IMR-90 (cell line): ENCODE results near the gene LPA. TPM values are rescaled to one million over a fixed set of nuclear protein-coding genes. Genes with fewer than 3 reads are reported as not detected.

Source experiments
- ATAC-seq: fragments of 200-7000 bp; cut with Tn5 transposase; 2 replicates; pipeline ENCODE4 v1.9.1; 2020; ENCODE audit warnings: low read depth, mild to moderate bottlenecking, moderate library complexity
- BruUV-seq: library from RNA; stranded (reverse); fragments of 400-500 nt; replicated peaks from 2 replicates; lab custom pipeline; 2021; lab: Mats Ljungman, UMichigan
- CTCF ChIA-PET: fragments of 300-600 bp; formaldehyde crosslinking; extraction: SDS; loops from one replicate; lab custom pipeline; 2021; ENCODE audit warnings: antibody characterized with exemption; lab: Yijun Ruan, JAX
- POLR2A ChIA-PET: fragments of 300-600 bp; sonication (Branson Sonifier 250); formaldehyde crosslinking; loops from one replicate; lab custom pipeline; 2022; ENCODE audit warnings: antibody characterized with exemption; ENCODE audit not compliant: unreplicated experiment; lab: Charles Lee
- DNase-seq: peaks from one replicate; pipeline ENCODE4 v3.0.0; 2013
- H2AFZ ChIP-seq: replicated peaks from 2 replicates; pipeline ENCODE3; 2013; ENCODE audit warnings: low read length, mild to moderate bottlenecking; ENCODE audit not compliant: poor library complexity
- H2AK5ac ChIP-seq: 2 replicates; pipeline ENCODE4 v1.6.1; 2013; ENCODE audit warnings: low read depth, low read length, inconsistent platforms
- H2AK9ac ChIP-seq: replicated peaks from 2 replicates; pipeline ENCODE3; 2013; ENCODE audit warnings: mild to moderate bottlenecking, low read depth, low read length, moderate library complexity; ENCODE audit not compliant: poor library complexity
- H2BK120ac ChIP-seq: 2 replicates; pipeline ENCODE4 v1.6.1; 2013; ENCODE audit warnings: low read depth, low read length, inconsistent platforms
- H2BK15ac ChIP-seq: 3 replicates; pipeline ENCODE4 v1.6.1; 2013; ENCODE audit warnings: low read depth, low read length, inconsistent platforms
- H2BK20ac ChIP-seq: 2 replicates; pipeline ENCODE4 v1.6.1; 2013; ENCODE audit warnings: low read depth, mild to moderate bottlenecking, inconsistent platforms, low read length, moderate library complexity
- H2BK5ac ChIP-seq: 2 replicates; pipeline ENCODE4 v1.6.1; 2013; ENCODE audit warnings: mild to moderate bottlenecking, low read depth, low read length, inconsistent platforms; ENCODE audit not compliant: poor library complexity, severe bottlenecking
- H3K14ac ChIP-seq: replicated peaks from 2 replicates; pipeline ENCODE4 v1.6.1; 2013; ENCODE audit warnings: low read depth, low read length, inconsistent platforms
- H3K18ac ChIP-seq: 2 replicates; pipeline ENCODE4 v1.6.1; 2013; ENCODE audit warnings: low read depth, low read length, control low read depth
- H3K23ac ChIP-seq: 2 replicates; pipeline ENCODE4 v1.6.1; 2013; ENCODE audit warnings: low read depth, low read length, inconsistent platforms
- H3K27ac ChIP-seq: 2 replicates; pipeline ENCODE4 v1.5.1; 2013; ENCODE audit warnings: mild to moderate bottlenecking, control low read depth, low read length; ENCODE audit not compliant: insufficient read depth
- H3K27me3 ChIP-seq: 2 replicates; pipeline ENCODE4 v1.6.1; 2013; ENCODE audit warnings: low read length; ENCODE audit not compliant: control insufficient read depth, insufficient read depth
- H3K36me3 ChIP-seq: 2 replicates; pipeline ENCODE4 v1.6.1; 2013; ENCODE audit warnings: low read length, mixed read lengths; ENCODE audit not compliant: control insufficient read depth, insufficient read depth
- H3K4ac ChIP-seq: 2 replicates; pipeline ENCODE4 v1.6.1; 2013; ENCODE audit warnings: low read depth, low read length, inconsistent platforms
- H3K4me1 ChIP-seq: 2 replicates; pipeline ENCODE4 v1.6.1; 2013; ENCODE audit warnings: low read length, mixed read lengths; ENCODE audit not compliant: control insufficient read depth, insufficient read depth
- H3K4me2 ChIP-seq: 2 replicates; pipeline ENCODE4 v1.6.1; 2013; ENCODE audit warnings: low read depth, mild to moderate bottlenecking, control low read depth, low read length, moderate library complexity
- H3K4me3 ChIP-seq: 2 replicates; pipeline ENCODE4 v1.5.1; 2013; ENCODE audit warnings: low read depth, mild to moderate bottlenecking, control low read depth, low read length, moderate library complexity; ENCODE audit not compliant: insufficient read depth
- H3K56ac ChIP-seq: 2 replicates; pipeline ENCODE4 v1.6.1; 2013; ENCODE audit warnings: low read length, inconsistent platforms; ENCODE audit not compliant: insufficient read depth; ENCODE audit errors: extremely low read depth
- H3K79me1 ChIP-seq, 2 experiments: 2 replicates each; pipeline ENCODE4 v1.6.1; 2013; ENCODE audit warnings: low read length in 2 of 2, inconsistent platforms in 1 of 2, low read depth in 1 of 2
- H3K9ac ChIP-seq: 2 replicates; pipeline ENCODE4 v1.6.1; 2013; ENCODE audit warnings: low read depth, low read length, control low read depth
- H3K9me1 ChIP-seq: 2 replicates; pipeline ENCODE4 v1.6.1; 2013; ENCODE audit warnings: low read length, inconsistent platforms; ENCODE audit not compliant: insufficient read depth
- H3K9me3 ChIP-seq: 2 replicates; pipeline ENCODE4 v1.6.1; 2013; ENCODE audit warnings: low read length; ENCODE audit not compliant: control insufficient read depth, insufficient read depth
- H4K20me1 ChIP-seq: 2 replicates; pipeline ENCODE4 v1.6.1; 2013; ENCODE audit warnings: low read length, inconsistent platforms; ENCODE audit not compliant: insufficient read depth
- H4K5ac ChIP-seq: 2 replicates; pipeline ENCODE4 v1.6.1; 2013; ENCODE audit warnings: mild to moderate bottlenecking, low read depth, low read length, control low read depth
- H4K8ac ChIP-seq, 2 experiments: 2 replicates each; pipeline ENCODE4 v1.6.1; 2013; ENCODE audit warnings: low read depth in 2 of 2, low read length in 2 of 2, control low read depth in 1 of 2, inconsistent platforms in 1 of 2
- H4K91ac ChIP-seq: 2 replicates; pipeline ENCODE4 v1.6.1; 2013; ENCODE audit warnings: low read depth, low read length, inconsistent platforms; ENCODE audit not compliant: insufficient read depth
- BHLHE40 ChIP-seq: fragments of 150-350 bp; IDR thresholded peaks from 2 replicates; pipeline ENCODE4 v1.6.1; 2016; ENCODE audit warnings: mild to moderate bottlenecking, low read depth, low read length
- CEBPB ChIP-seq: IDR thresholded peaks from 2 replicates; pipeline ENCODE4 v1.6.1; 2012; ENCODE audit warnings: low read depth, low read length, improper control_type of control experiment
- CHD1 ChIP-seq: IDR thresholded peaks from 2 replicates; pipeline ENCODE4 v1.6.1; 2012; ENCODE audit warnings: low read depth, low read length, improper control_type of control experiment
- CTCF ChIP-seq: conservative IDR thresholded peaks from 2 replicates; pipeline ENCODE4 v1.5.1; 2012; ENCODE audit warnings: mild to moderate bottlenecking, low read depth, low read length, improper control_type of control experiment
- ELK1 ChIP-seq: fragments of 150-350 bp; IDR thresholded peaks from 2 replicates; pipeline ENCODE4 v1.6.1; 2016; ENCODE audit warnings: low read depth, mild to moderate bottlenecking, low read length, moderate library complexity, borderline replicate concordance
- FOS ChIP-seq: fragments of 150-350 bp; IDR thresholded peaks from 2 replicates; pipeline ENCODE4 v1.6.1; 2016; ENCODE audit warnings: low read depth, low read length
- MAFK ChIP-seq: IDR thresholded peaks from 2 replicates; pipeline ENCODE4 v1.6.1; 2012; ENCODE audit warnings: low read depth, low read length, improper control_type of control experiment
- MAZ ChIP-seq: IDR thresholded peaks from 2 replicates; pipeline ENCODE4 v1.6.1; 2012; ENCODE audit warnings: low read depth, mild to moderate bottlenecking, low read length, improper control_type of control experiment, moderate library complexity, borderline replicate concordance
- MXI1 ChIP-seq: IDR thresholded peaks from 2 replicates; pipeline ENCODE4 v1.6.1; 2012; ENCODE audit warnings: low read depth, mild to moderate bottlenecking, low read length, moderate library complexity, borderline replicate concordance
- NFE2L2 ChIP-seq: fragments of 150-350 bp; IDR thresholded peaks from 2 replicates; pipeline ENCODE4 v1.6.1; 2016; ENCODE audit warnings: low read depth, mild to moderate bottlenecking, low read length
- POLR2A ChIP-seq: IDR thresholded peaks from 2 replicates; pipeline ENCODE4 v1.6.1; 2012; ENCODE audit warnings: mild to moderate bottlenecking, low read depth, low read length
- RAD21 ChIP-seq: IDR thresholded peaks from 2 replicates; pipeline ENCODE4 v1.6.1; 2012; ENCODE audit warnings: low read length, improper control_type of control experiment
- RCOR1 ChIP-seq: IDR thresholded peaks from 2 replicates; pipeline ENCODE4 v1.6.1; 2012; ENCODE audit warnings: mild to moderate bottlenecking, low read length, improper control_type of control experiment; ENCODE audit not compliant: insufficient replicate concordance
- RFX5 ChIP-seq: IDR thresholded peaks from 2 replicates; pipeline ENCODE4 v1.8.0; 2012; ENCODE audit warnings: low read depth, mild to moderate bottlenecking, low read length, moderate library complexity
- SMC3 ChIP-seq: fragments of 150-350 bp; IDR thresholded peaks from 2 replicates; pipeline ENCODE4 v1.6.1; 2016; ENCODE audit warnings: low read depth, mild to moderate bottlenecking, antibody characterized with exemption, low read length, moderate library complexity
- WGBS, 2 experiments: methylation state at CpG; one replicate each; pipeline versions ENCODE4 v1.1.5 to v1.1.7; 2013; ENCODE audit warnings: missing lambda C conversion rate in 2 of 2; ENCODE audit not compliant: insufficient read length in 1 of 2; ENCODE audit errors: extremely low coverage in 2 of 2; 5-methylcytosine and 5-hydroxymethylcytosine counted together
- dilution Hi-C: fragments of 300-500 bp; cut with HindIII; formaldehyde crosslinking; loops from one replicate; pipeline ENCODE4 v1.14.3; 2018; ENCODE audit warnings: low sequenced_read_pairs; ENCODE audit not compliant: unreplicated experiment
- in situ Hi-C: fragments of 300-500 bp; cut with MboI; formaldehyde crosslinking; loops from 3 replicates; pipeline ENCODE4 v1.14.3; 2019; ENCODE audit warnings: low sequenced_read_pairs, inconsistent platforms, mixed read lengths
- intact Hi-C: fragments of 100-400 bp; cut with micrococcal nuclease; formaldehyde crosslinking; loops from 2 replicates; pipeline ENCODE4 v1.10.0; 2022
- polyA plus RNA-seq, 3 experiments: library from polyadenylated mRNA; depleted of rRNA; stranded (reverse); fragments of >200 nt; gene quantifications; 2 replicates each; pipeline ENCODE4 v1.2.3, GENCODE V29; 2012; ENCODE audit warnings: low replicate concordance in 1 of 3
- total RNA-seq: library from RNA; depleted of rRNA; stranded (reverse); fragments of >200 nt; gene quantifications from 2 replicates; pipeline ENCODE4 v1.2.3, GENCODE V29; 2012
- TF ChIP-seq, protein P1 (sequence below): fragments of 150-350 bp; IDR thresholded peaks from 2 replicates; pipeline ENCODE4 v1.6.1; 2017; ENCODE audit warnings: mild to moderate bottlenecking, antibody characterized with exemption, low read length, low read depth

LPA gene
- total and polyA plus RNA-seq, 2 of the 4 experiments (the other 2 are of a cell fraction), result not detected

- no peak overlapping the region for H3K14ac ChIP-seq
- WGBS, 2 experiments, result 73% methylated on average over 1 of the region's 1 CpG; no CpG with 5 or more reads in 1 of the 2 experiments
- no peak overlapping the region for H2BK120ac ChIP-seq
- dilution Hi-C loops, result no loop called here
- no peak overlapping the region for H3K27ac ChIP-seq
- TF ChIP-seq MAFK (no peak), CEBPB (no peak), RAD21 (no peak), BHLHE40 (no peak), CHD1 (no peak), SMC3 (no peak), RFX5 (no peak), CTCF (no peak), ELK1 (no peak), MXI1 (no peak), NFE2L2 (no peak), FOS (no peak), RCOR1 (no peak), MAZ (no peak), POLR2A (no peak)
- TF ChIP-seq, protein P1, sequence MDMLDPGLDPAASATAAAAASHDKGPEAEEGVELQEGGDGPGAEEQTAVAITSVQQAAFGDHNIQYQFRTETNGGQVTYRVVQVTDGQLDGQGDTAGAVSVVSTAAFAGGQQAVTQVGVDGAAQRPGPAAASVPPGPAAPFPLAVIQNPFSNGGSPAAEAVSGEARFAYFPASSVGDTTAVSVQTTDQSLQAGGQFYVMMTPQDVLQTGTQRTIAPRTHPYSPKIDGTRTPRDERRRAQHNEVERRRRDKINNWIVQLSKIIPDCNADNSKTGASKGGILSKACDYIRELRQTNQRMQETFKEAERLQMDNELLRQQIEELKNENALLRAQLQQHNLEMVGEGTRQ, result no peak
- H2BK20ac ChIP-seq, result no peak overlapping the region
- intact Hi-C loops, result loop anchor here (2.0 kb wide), 1 partner anchor 14 kb away; no protein-coding TSS in a partner anchor
- H3K23ac ChIP-seq, result no peak overlapping the region
- no peak overlapping the region for H3K56ac ChIP-seq
- no peak overlapping the region for H3K9ac ChIP-seq
- no peak overlapping the region for H3K18ac ChIP-seq
- H3K79me1 ChIP-seq, result no peaks in the 10 kb centered on the region
- POLR2A ChIA-PET, result no interaction called here
- in situ Hi-C loops, result no loop called here
- no peak overlapping the region for H3K4me3 ChIP-seq
- BruUV-seq, result no TSS peak
- no peak overlapping the region for H2AK5ac ChIP-seq
- no peaks in the 10 kb centered on the region for H4K20me1 ChIP-seq
- no peaks in the 10 kb centered on the region for H3K9me1 ChIP-seq
- H2BK15ac ChIP-seq, result no peak overlapping the region
- no peak overlapping the region for H3K4ac ChIP-seq
- DNase-seq (no peak), ATAC-seq (no peak)
- H3K4me1 ChIP-seq, result no peaks in the 10 kb centered on the region
- no peaks in the 10 kb centered on the region for H3K9me3 ChIP-seq
- no peak overlapping the region for H4K91ac ChIP-seq
- no peak overlapping the region for H2AFZ ChIP-seq
- H2BK5ac ChIP-seq, result peak overlapping the region; percentile 41
- H4K5ac ChIP-seq, result no peak overlapping the region
- H4K8ac ChIP-seq, result no peak overlapping the region
- H3K36me3 ChIP-seq, result no peaks in the 10 kb centered on the region
- no peak overlapping the region for H2AK9ac ChIP-seq
- H3K4me2 ChIP-seq, result no peak overlapping the region
- CTCF ChIA-PET, result interaction anchor here (1.7 kb wide), 1 partner anchor 14 kb away, joined by 5 read pairs; no protein-coding TSS in a partner anchor
- H3K27me3 ChIP-seq, result no peaks in the 10 kb centered on the region
Observed at GRCh38 chr6:160535270-160535669, 128.8 kb downstream of the LPA start.
